HepG2 (cell line): ENCODE data around the gene TCOF1. TPM values are rescaled to one million over a fixed set of nuclear protein-coding genes. Genes with fewer than 3 reads are reported as not detected.

Experiments
- ATAC-seq: fragments of 200-7000 bp; cut with Tn5 transposase; 3 replicates; pipeline ENCODE4 v1.9.1; 2020; ENCODE audit warnings: mild to moderate bottlenecking, moderate library complexity
- BruUV-seq: library from RNA; stranded (reverse); fragments of 400-500 nt; replicated peaks from 2 replicates; lab custom pipeline; 2021; lab: Mats Ljungman, UMichigan
- CTCF ChIA-PET: fragments of 300-600 bp; formaldehyde crosslinking; extraction: SDS; loops from one replicate; lab custom pipeline; 2021; ENCODE audit warnings: low total read pairs, inconsistent platforms, low intra/inter-chr PET ratio; lab: Yijun Ruan, JAX
- POLR2A ChIA-PET: fragments of 350-600 bp; sonication (Branson Sonifier 250); formaldehyde crosslinking; loops from one replicate; lab custom pipeline; 2020; ENCODE audit warnings: antibody characterized with exemption, inconsistent platforms; lab: Yijun Ruan, JAX
- DNase-seq: peaks from one replicate; pipeline ENCODE4 v3.0.0-alpha.2; 2015; ENCODE audit warnings: low spot score
- FAIRE-seq: peaks from 3 replicates; lab custom pipeline; 2011; peaks lifted over from hg19 to GRCh38; lab: Jason Lieb, UNC
- H2AFZ ChIP-seq: one replicate; pipeline ENCODE4 v1.6.1; 2011; ENCODE audit warnings: low read length, inconsistent platforms
- H3K27ac ChIP-seq: fragments of 300-600 bp; 3 replicates; pipeline ENCODE4 v1.8.0; 2011; ENCODE audit warnings: mixed run types, mild to moderate bottlenecking, mixed read lengths, low read length, inconsistent platforms; ENCODE audit not compliant: insufficient read depth; ENCODE audit errors: extremely low read length
- H3K27me3 ChIP-seq, 2 experiments: fragments of 200-600 bp in 1 of 2; 2 replicates in 1 of 2; 3 replicates in 1 of 2; pipeline versions ENCODE4 v1.6.0 to v1.8.0; 2011; ENCODE audit warnings: low read length in 2 of 2, mild to moderate bottlenecking in 2 of 2, moderate library complexity in 2 of 2, inconsistent platforms in 1 of 2; ENCODE audit not compliant: insufficient read depth in 2 of 2, control insufficient read depth in 1 of 2
- H3K36me3 ChIP-seq, 2 experiments: fragments of 200-600 bp in 1 of 2; replicated peaks in 1 of 2; 2 replicates in 1 of 2; 3 replicates in 1 of 2; pipeline versions ENCODE4 v1.5.1 to v1.8.0; 2011; ENCODE audit warnings: low read length in 2 of 2, inconsistent platforms in 1 of 2; ENCODE audit not compliant: insufficient read depth in 2 of 2, control insufficient read depth in 1 of 2
- H3K4me1 ChIP-seq: 2 replicates; pipeline ENCODE4 v1.5.1; 2012; ENCODE audit warnings: low read length, inconsistent platforms; ENCODE audit not compliant: insufficient read depth
- H3K4me2 ChIP-seq: 2 replicates; pipeline ENCODE4 v1.6.0; 2011; ENCODE audit warnings: low read depth, low read length, inconsistent platforms
- H3K4me3 ChIP-seq, 3 experiments: fragments of 200-600 bp in 1 of 3; sonication (generic), shearing (Covaris generic) in 1 of 3; replicated peaks in 1 of 3; 2 replicates each; pipeline ENCODE4 v1.5.1; 2011 to 2016; ENCODE audit warnings: low read length in 3 of 3, inconsistent platforms in 2 of 3, low read depth in 2 of 3, mild to moderate bottlenecking in 2 of 3, control low read depth in 1 of 3, mixed read lengths in 1 of 3; ENCODE audit not compliant: insufficient read depth in 1 of 3
- H3K79me2 ChIP-seq: one replicate; pipeline ENCODE4 v1.6.1; 2011; ENCODE audit warnings: low read length, inconsistent platforms; ENCODE audit not compliant: insufficient read depth
- H3K9ac ChIP-seq: 2 replicates; pipeline ENCODE4 v1.6.0; 2011; ENCODE audit warnings: mild to moderate bottlenecking, low read depth, low read length, inconsistent platforms; ENCODE audit not compliant: insufficient read depth
- H3K9me3 ChIP-seq: 2 replicates; pipeline ENCODE4 v1.5.1; 2012; ENCODE audit warnings: mild to moderate bottlenecking, low read length
- H4K20me1 ChIP-seq: 2 replicates; pipeline ENCODE4 v1.6.0; 2011; ENCODE audit warnings: inconsistent platforms, mild to moderate bottlenecking, low read length, moderate library complexity; ENCODE audit not compliant: insufficient read depth
- ATF1 ChIP-seq: IDR thresholded peaks from 2 replicates; pipeline ENCODE4 v1.6.1; 2016; ENCODE audit warnings: mild to moderate bottlenecking, control low read depth
- CREB1 ChIP-seq, 2 experiments: fragments of 450-650 bp in 1 of 2; IDR thresholded peaks; 2 replicates each; pipeline ENCODE4 v1.6.1; 2016 to 2017; ENCODE audit warnings: control low read depth in 1 of 2, mild to moderate bottlenecking in 1 of 2, missing compliant biosample characterization in 1 of 2, missing genetic modification characterization in 1 of 2
- HCFC1 ChIP-seq: fragments of 150-350 bp; IDR thresholded peaks from 2 replicates; pipeline ENCODE4 v1.6.1; 2014; ENCODE audit warnings: low read depth, low read length
- HMG20B ChIP-seq: conservative IDR thresholded peaks from 2 replicates; pipeline ENCODE4 v1.6.1; 2016; ENCODE audit warnings: missing genetic modification reagents, missing compliant biosample characterization
- HOXA5 ChIP-seq: sonication (generic); formaldehyde crosslinking; IDR thresholded peaks from 2 replicates; pipeline ENCODE4 v1.4.0; 2020; ENCODE audit warnings: missing genetic modification reagents
- PAF1 ChIP-seq: IDR thresholded peaks from 2 replicates; pipeline ENCODE4 v1.6.1; 2016; ENCODE audit warnings: missing genetic modification reagents, missing compliant biosample characterization
- RFXAP ChIP-seq: sonication (generic); formaldehyde crosslinking; IDR thresholded peaks from 2 replicates; pipeline ENCODE4 v1.4.0; 2020; ENCODE audit warnings: missing genetic modification reagents, borderline replicate concordance
- ZBTB8A ChIP-seq: sonication (generic); formaldehyde crosslinking; IDR thresholded peaks from 2 replicates; pipeline ENCODE4 v1.4.0; 2020; ENCODE audit warnings: mild to moderate bottlenecking, low read depth, missing genetic modification reagents, borderline replicate concordance
- ZNF143 ChIP-seq: sonication (generic); formaldehyde crosslinking; IDR thresholded peaks from 2 replicates; pipeline ENCODE4 v1.4.0; 2020; ENCODE audit warnings: missing genetic modification reagents
- ZNF549 ChIP-seq: sonication (generic); formaldehyde crosslinking; IDR thresholded peaks from 2 replicates; pipeline ENCODE4 v1.5.0; 2020; ENCODE audit warnings: missing genetic modification reagents
- ZNF607 ChIP-seq: sonication (generic); formaldehyde crosslinking; IDR thresholded peaks from 2 replicates; pipeline ENCODE4 v1.5.1; 2020; ENCODE audit warnings: missing genetic modification reagents, mild to moderate bottlenecking, borderline replicate concordance
- ZNF629 ChIP-seq: sonication (generic); formaldehyde crosslinking; conservative IDR thresholded peaks from 2 replicates; pipeline ENCODE4 v1.5.0; 2020; ENCODE audit warnings: missing genetic modification reagents
- ZNF792 ChIP-seq: IDR thresholded peaks from 2 replicates; pipeline ENCODE4 v1.6.1; 2016
- ZNF879 ChIP-seq: sonication (generic); formaldehyde crosslinking; IDR thresholded peaks from 2 replicates; pipeline ENCODE4 v1.8.1; 2023; ENCODE audit warnings: missing genetic modification reagents
- ZXDC ChIP-seq: sonication (generic); formaldehyde crosslinking; IDR thresholded peaks from 2 replicates; pipeline ENCODE4 v1.5.0; 2020; ENCODE audit warnings: mild to moderate bottlenecking, missing genetic modification reagents
- WGBS: methylation state at CpG from one replicate; pipeline ENCODE4 v1.1.6; 2017; ENCODE audit warnings: low lambda C conversion rate; 5-methylcytosine and 5-hydroxymethylcytosine counted together
- in situ Hi-C: cut with HindIII; loops from 2 replicates; pipeline ENCODE4 v1.10.0; 2017; ENCODE audit warnings: low pct_unique_long_range_greater_than_20kb; ENCODE audit not compliant: extremely low pct_ligation_motif_present
- intact Hi-C: fragments of 100-400 bp; cut with micrococcal nuclease; formaldehyde crosslinking; loops from one replicate; pipeline ENCODE4 v1.10.0; 2022; ENCODE audit not compliant: unreplicated experiment
- polyA plus RNA-seq, 8 experiments: library from polyadenylated mRNA; depleted of rRNA in 3 of 8; stranded (reverse) in 7 of 8; unstranded in 1 of 8; fragments of >200 nt; fragmentation: Illumina TruSeq in 4 of 8; extraction: Trizol in 4 of 8; gene quantifications; 2 replicates each; pipeline versions ENCODE4 v1.2.1 to v1.2.3, GENCODE V29; 2011 to 2016; ENCODE audit warnings: low read depth in 4 of 8, missing spikeins in 1 of 8, mixed read lengths in 1 of 8; ENCODE audit not compliant: insufficient read depth in 1 of 8
- total RNA-seq, 5 experiments: library from RNA; depleted of rRNA; stranded (reverse); fragments of >200 nt; fragmentation: Illumina TruSeq; extraction: Trizol; gene quantifications; 2 replicates each; pipeline ENCODE4 v1.2.3, GENCODE V29; 2016; ENCODE audit warnings: low read depth in 1 of 5
- TF ChIP-seq, protein P1 (sequence below): sonication (generic); formaldehyde crosslinking; IDR thresholded peaks from 2 replicates; pipeline ENCODE4 v1.5.0; 2020; ENCODE audit warnings: missing genetic modification reagents, mild to moderate bottlenecking, borderline replicate concordance
- TF ChIP-seq, protein P2 (sequence below): sonication (generic); formaldehyde crosslinking; IDR thresholded peaks from 2 replicates; pipeline ENCODE4 v1.4.0; 2020; ENCODE audit warnings: missing genetic modification reagents, borderline replicate concordance
- TF ChIP-seq, protein P3 (sequence below): sonication (generic); formaldehyde crosslinking; IDR thresholded peaks from 2 replicates; pipeline ENCODE4 v1.4.0; 2020; ENCODE audit warnings: missing genetic modification reagents

The TCOF1 gene
- total and polyA plus RNA-seq, 2 of the 13 experiments (the other 11 are each of a cell fraction or from before 2014, with no cell fraction given) = 10.1 to 41.6 TPM

- 9% methylated on average over 12 of the region's 12 CpGs for WGBS
- peak overlapping the region; percentile 74 for H3K27ac ChIP-seq
- no peak for FAIRE-seq
- H2AFZ ChIP-seq = peak overlapping the region; percentile 82
- peaks cover 38% of the 10 kb centered on the region for H3K4me1 ChIP-seq
- POLR2A ChIA-PET = interaction anchor here (0.7 to 3.8 kb wide), 16 partner anchors 8 to 387 kb away, joined by 3 to 33 read pairs (median 5); partner anchors contain the start of genes ARSI and RPS14
- H3K79me2 ChIP-seq = peaks cover 5% of the 10 kb centered on the region
- peak overlapping the region; percentile 97 for H3K4me2 ChIP-seq
- in situ Hi-C loops (no loop called here), intact Hi-C loops (loop anchor here (2.0 kb wide), 1 partner anchor 15 kb away; no protein-coding TSS in a partner anchor)
- no peak for ATAC-seq
- H3K4me3 ChIP-seq = peak overlapping the region; percentile 49 to 71 (median 55)
- H3K36me3 ChIP-seq = no peaks in the 10 kb centered on the region
- no peaks in the 10 kb centered on the region for H4K20me1 ChIP-seq
- H3K9me3 ChIP-seq = no peaks in the 10 kb centered on the region
- no peaks in the 10 kb centered on the region for H3K27me3 ChIP-seq
- BruUV-seq = TSS peak; percentile 82
- DNase-seq = no peak
- CTCF ChIA-PET = no interaction called here
- peak overlapping the region; percentile 65 for H3K9ac ChIP-seq
- TF ChIP-seq HMG20B (CRISPR knock-in tag) = no peak
- TF ChIP-seq ZNF792 (CRISPR knock-in tag) = no peak
- peak; percentile 41 for TF ChIP-seq RFXAP (CRISPR knock-in tag)
- no peak for TF ChIP-seq PAF1 (CRISPR knock-in tag)
- TF ChIP-seq HOXA5 (CRISPR knock-in tag) = 0 out of 2 replicates have a peak, but pooled peaks have one; percentile 1
- no peak for TF ChIP-seq HCFC1
- TF ChIP-seq, protein P1, sequence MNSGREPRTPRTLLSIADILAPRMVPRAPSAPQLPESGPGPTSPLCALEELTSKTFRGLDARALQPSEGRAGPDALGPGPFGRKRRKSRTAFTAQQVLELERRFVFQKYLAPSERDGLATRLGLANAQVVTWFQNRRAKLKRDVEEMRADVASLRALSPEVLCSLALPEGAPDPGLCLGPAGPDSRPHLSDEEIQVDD (CRISPR knock-in tag) = 0 out of 2 replicates have a peak, but pooled peaks have one; percentile 5
- TF ChIP-seq ZXDC = no peak
- TF ChIP-seq ATF1 (CRISPR knock-in tag) = peak; percentile 25; the same call in 1 of the 2 replicates
- no peak for TF ChIP-seq ZNF143 (CRISPR knock-in tag)
- TF ChIP-seq ZNF549 (CRISPR knock-in tag) = 0 out of 2 replicates have a peak, but pooled peaks have one; percentile 9
- TF ChIP-seq ZNF607 = no peak
- TF ChIP-seq, protein P2, sequence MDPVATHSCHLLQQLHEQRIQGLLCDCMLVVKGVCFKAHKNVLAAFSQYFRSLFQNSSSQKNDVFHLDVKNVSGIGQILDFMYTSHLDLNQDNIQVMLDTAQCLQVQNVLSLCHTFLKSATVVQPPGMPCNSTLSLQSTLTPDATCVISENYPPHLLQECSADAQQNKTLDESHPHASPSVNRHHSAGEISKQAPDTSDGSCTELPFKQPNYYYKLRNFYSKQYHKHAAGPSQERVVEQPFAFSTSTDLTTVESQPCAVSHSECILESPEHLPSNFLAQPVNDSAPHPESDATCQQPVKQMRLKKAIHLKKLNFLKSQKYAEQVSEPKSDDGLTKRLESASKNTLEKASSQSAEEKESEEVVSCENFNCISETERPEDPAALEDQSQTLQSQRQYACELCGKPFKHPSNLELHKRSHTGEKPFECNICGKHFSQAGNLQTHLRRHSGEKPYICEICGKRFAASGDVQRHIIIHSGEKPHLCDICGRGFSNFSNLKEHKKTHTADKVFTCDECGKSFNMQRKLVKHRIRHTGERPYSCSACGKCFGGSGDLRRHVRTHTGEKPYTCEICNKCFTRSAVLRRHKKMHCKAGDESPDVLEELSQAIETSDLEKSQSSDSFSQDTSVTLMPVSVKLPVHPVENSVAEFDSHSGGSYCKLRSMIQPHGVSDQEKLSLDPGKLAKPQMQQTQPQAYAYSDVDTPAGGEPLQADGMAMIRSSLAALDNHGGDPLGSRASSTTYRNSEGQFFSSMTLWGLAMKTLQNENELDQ (CRISPR knock-in tag) = no peak
- no peak for TF ChIP-seq CREB1 (IDR thresholded peaks at IDR 0.05)
- TF ChIP-seq CREB1 (CRISPR knock-in tag; IDR thresholded peaks at IDR 0.05) = peak; percentile 43
- TF ChIP-seq, protein P3, sequence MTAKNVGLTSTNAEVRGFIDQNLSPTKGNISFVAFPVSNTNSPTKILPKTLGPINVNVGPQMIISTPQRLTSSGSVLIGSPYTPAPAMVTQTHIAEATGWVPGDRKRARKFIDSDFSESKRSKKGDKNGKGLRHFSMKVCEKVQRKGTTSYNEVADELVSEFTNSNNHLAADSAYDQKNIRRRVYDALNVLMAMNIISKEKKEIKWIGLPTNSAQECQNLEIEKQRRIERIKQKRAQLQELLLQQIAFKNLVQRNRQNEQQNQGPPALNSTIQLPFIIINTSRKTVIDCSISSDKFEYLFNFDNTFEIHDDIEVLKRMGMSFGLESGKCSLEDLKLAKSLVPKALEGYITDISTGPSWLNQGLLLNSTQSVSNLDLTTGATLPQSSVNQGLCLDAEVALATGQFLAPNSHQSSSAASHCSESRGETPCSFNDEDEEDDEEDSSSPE (CRISPR knock-in tag) = 0 out of 2 replicates have a peak, but pooled peaks have one; percentile 4
- TF ChIP-seq ZBTB8A (CRISPR knock-in tag) = no peak
- peak; percentile 90 for TF ChIP-seq ZNF629
- no peak for TF ChIP-seq ZNF879 (CRISPR knock-in tag)
These were observed 55.8 kb downstream of the TCOF1 start for GRCh38 chr5:150413176-150413901.
